HG03354 (cell line): ENCODE measurements around the gene PTGFRN.
"Not testable (repeated sequence)": the region's sequence is repeated elsewhere in the genome, so short reads cannot be mapped to it uniquely, and the experiment has no call there.

Experiments
- ATAC-seq: cut with Tn5 transposase; IDR thresholded peaks from one replicate; pipeline ENCODE4 v1.9.1; 2021; ENCODE audit warnings: mild to moderate bottlenecking; ENCODE audit not compliant: unreplicated experiment, poor library complexity, severe bottlenecking

Gene PTGFRN

GRCh38 chr1:116958110-116958509 lies 48.4 kb downstream of the PTGFRN start:
- no peak for ATAC-seq

- ATAC-seq = no peak
Measured at GRCh38 chr1:116958977-116959376, 49.3 kb downstream of the PTGFRN start.

GRCh38 chr1:116961606-116962005 lies 51.9 kb downstream of the PTGFRN start:
- no peak for ATAC-seq

- no peak for ATAC-seq
Measured at GRCh38 chr1:116962987-116963639, 53.4 kb downstream of the PTGFRN start.

- ATAC-seq = no peak
Measured at GRCh38 chr1:116966791-116967190, 57.1 kb downstream of the PTGFRN start.

GRCh38 chr1:116968724-116969123 lies 59.0 kb downstream of the PTGFRN start:
- no peak for ATAC-seq

GRCh38 chr1:116971258-116971860 lies 61.6 kb downstream of the PTGFRN start:
- no peak for ATAC-seq

GRCh38 chr1:116971965-116972673 lies 62.4 kb downstream of the PTGFRN start:
- no peak for ATAC-seq

GRCh38 chr1:116972674-116973030 lies 62.9 kb downstream of the PTGFRN start:
- ATAC-seq = no peak

- ATAC-seq = not testable (repeated sequence)
Measured at GRCh38 chr1:116980309-116980708, 70.6 kb downstream of the PTGFRN start.

GRCh38 chr1:116981521-116982037 lies 71.9 kb downstream of the PTGFRN start:
- no peak for ATAC-seq

GRCh38 chr1:116982319-116983004 lies 72.7 kb downstream of the PTGFRN start:
- no peak for ATAC-seq

- ATAC-seq = no peak
Measured at GRCh38 chr1:116983112-116983511, 73.4 kb downstream of the PTGFRN start.

- no peak for ATAC-seq
Measured at GRCh38 chr1:116983678-116984077, 74.0 kb downstream of the PTGFRN start.

- no peak for ATAC-seq
Measured at GRCh38 chr1:116984406-116985160, 74.9 kb downstream of the PTGFRN start.

GRCh38 chr1:116986421-116987255 lies 76.9 kb downstream of the PTGFRN start:
- ATAC-seq = no peak

- no peak for ATAC-seq
Measured at GRCh38 chr1:116987256-116987555, 77.5 kb downstream of the PTGFRN start.

- ATAC-seq = no peak
Measured at GRCh38 chr1:116988248-116988647, 78.5 kb downstream of the PTGFRN start.

- ATAC-seq = no peak
Measured at GRCh38 chr1:116988908-116989307, 79.2 kb downstream of the PTGFRN start.
